Cerebellar cortex (tissue), 1 donor: Measurements from ENCODE around the gene PIEZO2.
"Not testable (repeated sequence)": the region's sequence is repeated elsewhere in the genome, so short reads cannot be mapped to it uniquely, and the experiment has no call there.

Experiments used
- DNase-seq: peaks from one replicate; pipeline ENCODE4 v3.0.0-alpha.2; 2015; ENCODE audit warnings: low spot score

Gene PIEZO2

GRCh38 chr18:10927286-10927992, 221.9 kb downstream of the PIEZO2 start:
- no peak for DNase-seq

- no peak for DNase-seq
Measured at GRCh38 chr18:10926621-10927161, 222.7 kb downstream of the PIEZO2 start.

GRCh38 chr18:10924290-10924689, 225.1 kb downstream of the PIEZO2 start:
- DNase-seq: no peak

GRCh38 chr18:10923551-10924070, 225.8 kb downstream of the PIEZO2 start:
- no peak for DNase-seq

GRCh38 chr18:10923141-10923540, 226.2 kb downstream of the PIEZO2 start:
- DNase-seq: no peak

GRCh38 chr18:10922712-10923111, 226.7 kb downstream of the PIEZO2 start:
- DNase-seq: not testable (repeated sequence)

GRCh38 chr18:10920309-10920708, 229.1 kb downstream of the PIEZO2 start:
- DNase-seq: not testable (repeated sequence)

- no peak for DNase-seq
Measured at GRCh38 chr18:10919851-10920250, 229.5 kb downstream of the PIEZO2 start.

- no peak for DNase-seq
Measured at GRCh38 chr18:10916865-10917264, 232.5 kb downstream of the PIEZO2 start.

GRCh38 chr18:10916387-10916786, 233.0 kb downstream of the PIEZO2 start:
- no peak for DNase-seq

- DNase-seq: not testable (repeated sequence)
Measured at GRCh38 chr18:10915748-10916147, 233.6 kb downstream of the PIEZO2 start.

- not testable (repeated sequence) for DNase-seq
Measured at GRCh38 chr18:10914610-10915009, 234.8 kb downstream of the PIEZO2 start.

GRCh38 chr18:10913919-10914318, 235.4 kb downstream of the PIEZO2 start:
- no peak for DNase-seq

- no peak for DNase-seq
Measured at GRCh38 chr18:10912790-10913545, 236.4 kb downstream of the PIEZO2 start.

GRCh38 chr18:10909724-10910123, 239.6 kb downstream of the PIEZO2 start:
- DNase-seq: no peak

GRCh38 chr18:10908760-10909159, 240.6 kb downstream of the PIEZO2 start:
- DNase-seq: no peak

- no peak for DNase-seq
Measured at GRCh38 chr18:10907749-10908148, 241.6 kb downstream of the PIEZO2 start.

- DNase-seq: no peak
Measured at GRCh38 chr18:10901329-10901728, 248.0 kb downstream of the PIEZO2 start.

- no peak for DNase-seq
Measured at GRCh38 chr18:10900435-10900834, 248.9 kb downstream of the PIEZO2 start.

- DNase-seq: no peak
Measured at GRCh38 chr18:10899481-10899880, 249.9 kb downstream of the PIEZO2 start.

- no peak for DNase-seq
Measured at GRCh38 chr18:10898417-10898974, 250.9 kb downstream of the PIEZO2 start.

- no peak for DNase-seq
Measured at GRCh38 chr18:10896851-10897250, 252.5 kb downstream of the PIEZO2 start.

- no peak for DNase-seq
Measured at GRCh38 chr18:10895976-10896375, 253.4 kb downstream of the PIEZO2 start.
